Panc1 (cell line): Measurements from ENCODE around the gene LMTK2. TPM values are rescaled to one million over a fixed set of nuclear protein-coding genes. Genes with fewer than 3 reads are reported as not detected.

Source experiments
- ATAC-seq: fragments of 200-7000 bp; cut with Tn5 transposase; 2 replicates; pipeline ENCODE4 v1.9.1; 2020; ENCODE audit warnings: mild to moderate bottlenecking, moderate library complexity
- BruUV-seq: library from RNA; stranded (reverse); fragments of 400-500 nt; replicated peaks from 2 replicates; lab custom pipeline; 2021; lab: Mats Ljungman, UMichigan
- CTCF ChIA-PET: fragments of 300-600 bp; sonication (Branson Sonifier 250); formaldehyde crosslinking; loops from one replicate; lab custom pipeline; 2022; ENCODE audit warnings: antibody characterized with exemption; lab: Charles Lee
- POLR2A ChIA-PET: fragments of 300-600 bp; sonication (Branson Sonifier 250); formaldehyde crosslinking; loops from one replicate; lab custom pipeline; 2022; ENCODE audit warnings: antibody characterized with exemption; lab: Charles Lee
- DNase-seq: peaks from one replicate; pipeline ENCODE4 v3.0.0-alpha.2; 2010; ENCODE audit warnings: low read depth, low spot score
- H3K27ac ChIP-seq: 2 replicates; pipeline ENCODE4 v1.5.1; 2011; ENCODE audit warnings: mild to moderate bottlenecking, low read length, inconsistent platforms
- H3K27me3 ChIP-seq: fragments of 200-500 bp; sonication (Bioruptor generic); 2 replicates; pipeline ENCODE4 v1.6.0; 2014; ENCODE audit warnings: low read length, inconsistent platforms; ENCODE audit not compliant: control insufficient read depth, insufficient read depth
- H3K36me3 ChIP-seq: fragments of 200-500 bp; sonication (Bioruptor generic); 2 replicates; pipeline ENCODE4 v1.5.1; 2014; ENCODE audit warnings: inconsistent platforms, mild to moderate bottlenecking, low read length, moderate library complexity; ENCODE audit not compliant: control insufficient read depth, insufficient read depth
- H3K4me1 ChIP-seq: 2 replicates; pipeline ENCODE4 v1.5.1; 2011; ENCODE audit warnings: inconsistent platforms, mild to moderate bottlenecking, low read length, moderate library complexity; ENCODE audit not compliant: control insufficient read depth, insufficient read depth
- H3K4me3 ChIP-seq, 2 experiments: 2 replicates each; pipeline ENCODE4 v1.5.1; 2011 to 2012; ENCODE audit warnings: low read depth in 2 of 2, low read length in 2 of 2, mild to moderate bottlenecking in 2 of 2, inconsistent platforms in 1 of 2, moderate library complexity in 1 of 2
- H3K9me3 ChIP-seq: fragments of 200-500 bp; sonication (Bioruptor generic); 2 replicates; pipeline ENCODE4 v1.5.1; 2014; ENCODE audit warnings: low read depth, mild to moderate bottlenecking, inconsistent platforms, low read length, moderate library complexity; ENCODE audit not compliant: control insufficient read depth, insufficient read depth
- POLR2AphosphoS5 ChIP-seq: IDR thresholded peaks from 2 replicates; pipeline ENCODE4 v1.6.1; 2012; ENCODE audit warnings: mild to moderate bottlenecking, low read depth, low read length, moderate library complexity
- SIN3A ChIP-seq: IDR thresholded peaks from 2 replicates; pipeline ENCODE4 v1.6.1; 2012; ENCODE audit warnings: low read depth, mild to moderate bottlenecking, low read length, moderate library complexity, borderline replicate concordance; ENCODE audit not compliant: insufficient read depth
- TCF7L2 ChIP-seq: IDR thresholded peaks from 2 replicates; pipeline ENCODE4 v1.6.1; 2011; ENCODE audit warnings: mild to moderate bottlenecking, low read depth, low read length, inconsistent platforms
- in situ Hi-C: cut with HindIII; loops from 2 replicates; pipeline ENCODE4 v1.10.0; 2016; ENCODE audit warnings: low sequenced_read_pairs, low pct_unique_long_range_greater_than_20kb
- intact Hi-C: fragments of 100-400 bp; cut with micrococcal nuclease; formaldehyde crosslinking; loops from one replicate; pipeline ENCODE4 v1.10.0; 2022; ENCODE audit not compliant: unreplicated experiment
- total RNA-seq: library from RNA; stranded (reverse); gene quantifications from one replicate; pipeline ENCODE4 v1.2.1, GENCODE V29; 2021; ENCODE audit not compliant: unreplicated experiment
- TF ChIP-seq, protein P1 (sequence below), 2 experiments: IDR thresholded peaks; 2 replicates each; pipeline ENCODE4 v1.6.1; 2011 to 2012; ENCODE audit warnings: low read depth in 2 of 2, control low read depth in 1 of 2, low read length in 1 of 2, mild to moderate bottlenecking in 1 of 2, moderate library complexity in 1 of 2; ENCODE audit not compliant: insufficient read depth in 1 of 2
- TF ChIP-seq, protein P2 (sequence below): fragments of 450-650 bp; IDR thresholded peaks from 2 replicates; pipeline ENCODE4 v1.5.1; 2017; ENCODE audit warnings: mild to moderate bottlenecking

The LMTK2 gene
- total RNA-seq, 1 experiment from 2014 or later = 25.4 TPM

GRCh38 chr7:98234429-98235147 is 127.9 kb downstream of the LMTK2 start:
- TF ChIP-seq POLR2AphosphoS5 = no peak
- no peak for TF ChIP-seq SIN3A
- TF ChIP-seq TCF7L2 = no peak
- TF ChIP-seq, protein P1, sequence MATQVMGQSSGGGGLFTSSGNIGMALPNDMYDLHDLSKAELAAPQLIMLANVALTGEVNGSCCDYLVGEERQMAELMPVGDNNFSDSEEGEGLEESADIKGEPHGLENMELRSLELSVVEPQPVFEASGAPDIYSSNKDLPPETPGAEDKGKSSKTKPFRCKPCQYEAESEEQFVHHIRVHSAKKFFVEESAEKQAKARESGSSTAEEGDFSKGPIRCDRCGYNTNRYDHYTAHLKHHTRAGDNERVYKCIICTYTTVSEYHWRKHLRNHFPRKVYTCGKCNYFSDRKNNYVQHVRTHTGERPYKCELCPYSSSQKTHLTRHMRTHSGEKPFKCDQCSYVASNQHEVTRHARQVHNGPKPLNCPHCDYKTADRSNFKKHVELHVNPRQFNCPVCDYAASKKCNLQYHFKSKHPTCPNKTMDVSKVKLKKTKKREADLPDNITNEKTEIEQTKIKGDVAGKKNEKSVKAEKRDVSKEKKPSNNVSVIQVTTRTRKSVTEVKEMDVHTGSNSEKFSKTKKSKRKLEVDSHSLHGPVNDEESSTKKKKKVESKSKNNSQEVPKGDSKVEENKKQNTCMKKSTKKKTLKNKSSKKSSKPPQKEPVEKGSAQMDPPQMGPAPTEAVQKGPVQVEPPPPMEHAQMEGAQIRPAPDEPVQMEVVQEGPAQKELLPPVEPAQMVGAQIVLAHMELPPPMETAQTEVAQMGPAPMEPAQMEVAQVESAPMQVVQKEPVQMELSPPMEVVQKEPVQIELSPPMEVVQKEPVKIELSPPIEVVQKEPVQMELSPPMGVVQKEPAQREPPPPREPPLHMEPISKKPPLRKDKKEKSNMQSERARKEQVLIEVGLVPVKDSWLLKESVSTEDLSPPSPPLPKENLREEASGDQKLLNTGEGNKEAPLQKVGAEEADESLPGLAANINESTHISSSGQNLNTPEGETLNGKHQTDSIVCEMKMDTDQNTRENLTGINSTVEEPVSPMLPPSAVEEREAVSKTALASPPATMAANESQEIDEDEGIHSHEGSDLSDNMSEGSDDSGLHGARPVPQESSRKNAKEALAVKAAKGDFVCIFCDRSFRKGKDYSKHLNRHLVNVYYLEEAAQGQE (IDR thresholded peaks at IDR 0.05; ENCODE audit: insufficient read depth in 1 of 2, low read depth in 2 of 2, low read length in 1 of 2) = no peak
- in situ Hi-C loops = no loop called here
- Histone ChIP-seq H3K27me3 (no peaks in the 10 kb centered on the region), H3K36me3 (no peaks in the 10 kb centered on the region), H3K27ac (no peak overlapping the region), H3K4me3 (no peak overlapping the region), H3K9me3 (no peaks in the 10 kb centered on the region), H3K4me1 (no peaks in the 10 kb centered on the region)
- intact Hi-C loops = loop anchor here (10.0 kb wide), 1 partner anchor 210 kb away; no protein-coding TSS in a partner anchor
- ATAC-seq (no peak), DNase-seq (no peak)
- BruUV-seq = no TSS peak
- ChIA-PET CTCF (no interaction called here), POLR2A (no interaction called here)

DNA sequence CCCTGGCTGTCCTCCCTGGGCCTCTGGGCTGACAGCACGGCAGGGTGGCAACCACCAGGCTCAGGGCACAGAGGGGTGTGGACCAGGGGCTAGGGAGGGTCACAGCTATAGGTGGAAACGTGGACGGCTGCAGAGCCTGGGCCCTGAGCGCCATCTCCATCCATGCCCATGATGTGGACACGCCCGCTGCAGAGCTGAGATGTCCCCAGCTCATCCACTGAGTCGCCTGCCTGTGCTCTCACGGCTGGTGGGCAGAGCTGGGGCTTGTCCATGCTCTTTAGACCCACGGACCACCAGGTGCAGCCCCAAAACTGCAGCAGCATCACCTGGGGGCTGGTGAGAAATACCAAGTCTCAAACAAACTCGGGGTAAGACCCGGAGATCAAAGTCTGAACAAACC is 129.2 kb downstream of the LMTK2 start:
- Histone ChIP-seq H3K36me3 (no peaks in the 10 kb centered on the region), H3K9me3 (no peaks in the 10 kb centered on the region), H3K27ac (no peak overlapping the region), H3K27me3 (no peaks in the 10 kb centered on the region), H3K4me3 (no peak overlapping the region), H3K4me1 (no peaks in the 10 kb centered on the region)
- no TSS peak for BruUV-seq
- no peak for DNase-seq
- CTCF ChIA-PET = no interaction called here
- ATAC-seq = no peak
- POLR2A ChIA-PET = no interaction called here
- in situ Hi-C loops = no loop called here
- intact Hi-C loops = loop anchor here (10.0 kb wide), 1 partner anchor 211 kb away; no protein-coding TSS in a partner anchor
- TF ChIP-seq POLR2AphosphoS5 (no peak), SIN3A (no peak), TCF7L2 (no peak)
- TF ChIP-seq, protein P2, sequence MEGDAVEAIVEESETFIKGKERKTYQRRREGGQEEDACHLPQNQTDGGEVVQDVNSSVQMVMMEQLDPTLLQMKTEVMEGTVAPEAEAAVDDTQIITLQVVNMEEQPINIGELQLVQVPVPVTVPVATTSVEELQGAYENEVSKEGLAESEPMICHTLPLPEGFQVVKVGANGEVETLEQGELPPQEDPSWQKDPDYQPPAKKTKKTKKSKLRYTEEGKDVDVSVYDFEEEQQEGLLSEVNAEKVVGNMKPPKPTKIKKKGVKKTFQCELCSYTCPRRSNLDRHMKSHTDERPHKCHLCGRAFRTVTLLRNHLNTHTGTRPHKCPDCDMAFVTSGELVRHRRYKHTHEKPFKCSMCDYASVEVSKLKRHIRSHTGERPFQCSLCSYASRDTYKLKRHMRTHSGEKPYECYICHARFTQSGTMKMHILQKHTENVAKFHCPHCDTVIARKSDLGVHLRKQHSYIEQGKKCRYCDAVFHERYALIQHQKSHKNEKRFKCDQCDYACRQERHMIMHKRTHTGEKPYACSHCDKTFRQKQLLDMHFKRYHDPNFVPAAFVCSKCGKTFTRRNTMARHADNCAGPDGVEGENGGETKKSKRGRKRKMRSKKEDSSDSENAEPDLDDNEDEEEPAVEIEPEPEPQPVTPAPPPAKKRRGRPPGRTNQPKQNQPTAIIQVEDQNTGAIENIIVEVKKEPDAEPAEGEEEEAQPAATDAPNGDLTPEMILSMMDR = no peak
- TF ChIP-seq, protein P1 (IDR thresholded peaks at IDR 0.05; ENCODE audit: insufficient read depth in 1 of 2, low read depth in 2 of 2, low read length in 1 of 2) = no peak
